ENCODE data around the gene TMEM95.

GRCh38 chr17:7403727-7403976, 48.7 kb downstream of the TMEM95 start:
- TF ChIP-seq CTCF (IDR thresholded peaks at IDR 0.05; ENCODE audit: control extremely low read depth in 1 of 3, insufficient read depth in 1 of 3, low read depth in 1 of 3, low read length in 3 of 3) (no peak; a peak in 1 of 4 replicates), RAD21 (IDR thresholded peaks at IDR 0.05 in 1 of 2, conservative IDR thresholded peaks at IDR 0.05 in 1 of 2; ENCODE audit: low read depth in 2 of 2, low read length in 2 of 2) (no peak), POU5F1 (IDR thresholded peaks at IDR 0.05; ENCODE audit: low read depth, low read length) (no peak), POLR2AphosphoS5 (IDR thresholded peaks at IDR 0.05; ENCODE audit: low read depth, low read length) (no peak), TEAD4 (IDR thresholded peaks at IDR 0.05; ENCODE audit: low read depth, low read length) (no peak), EZH2 (IDR thresholded peaks at IDR 0.05; ENCODE audit: low read depth, low read length, severe bottlenecking) (no peak), GTF2F1 (IDR thresholded peaks at IDR 0.05; ENCODE audit: borderline replicate concordance, low read depth, low read length) (no peak), YY1 (IDR thresholded peaks at IDR 0.05; ENCODE audit: low read depth, low read length) (no peak), CEBPB (IDR thresholded peaks at IDR 0.05; ENCODE audit: low read depth, low read length) (no peak)

Data from H1 (cell line).